Measurements from ENCODE around the gene CALD1.

Gene CALD1

GRCh38 chr7:134819401-134819800, 40.0 kb downstream of the CALD1 start:
- FAIRE-seq (no peak), DNase-seq (ENCODE audit: insufficient read length) (no peak)

DNA sequence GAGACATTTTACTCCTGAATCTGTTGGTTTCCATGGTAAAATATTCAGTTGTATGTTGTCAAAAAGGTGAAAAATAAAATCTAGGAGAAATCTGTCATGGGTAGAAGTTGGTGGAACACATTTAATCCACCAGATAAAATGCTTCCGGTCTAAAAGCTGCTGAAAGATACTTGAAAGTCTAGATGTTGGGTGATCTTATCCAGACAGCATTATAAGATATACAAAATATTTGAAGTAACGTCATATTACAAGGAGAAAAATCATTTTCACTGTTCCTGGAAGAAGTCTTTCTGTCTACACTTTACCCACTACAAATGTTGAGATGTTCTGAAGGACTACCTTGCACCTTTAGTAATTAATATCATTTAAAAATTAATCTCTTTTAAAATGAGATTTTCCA, 40.9 kb downstream of the CALD1 start:
- no peak for TF ChIP-seq POLR2AphosphoS5 (IDR thresholded peaks at IDR 0.05; ENCODE audit: low read depth, low read length)
- TF ChIP-seq POLR2A (IDR thresholded peaks at IDR 0.05; ENCODE audit: low read depth, low read length), result no peak
- no peak for TF ChIP-seq TAF1 (IDR thresholded peaks at IDR 0.05; ENCODE audit: borderline replicate concordance, low read depth, low read length)
- FAIRE-seq (no peak), DNase-seq (ENCODE audit: insufficient read length) (no peak)

More at GRCh38 chr7:134819401-134819800, 40.0 kb downstream of the CALD1 start:
- TF ChIP-seq TAF1 (IDR thresholded peaks at IDR 0.05; ENCODE audit: borderline replicate concordance, low read depth, low read length), result no peak
- TF ChIP-seq POLR2AphosphoS5 (IDR thresholded peaks at IDR 0.05; ENCODE audit: low read depth, low read length), result no peak
- TF ChIP-seq POLR2A (IDR thresholded peaks at IDR 0.05; ENCODE audit: low read depth, low read length), result no peak

DNA sequence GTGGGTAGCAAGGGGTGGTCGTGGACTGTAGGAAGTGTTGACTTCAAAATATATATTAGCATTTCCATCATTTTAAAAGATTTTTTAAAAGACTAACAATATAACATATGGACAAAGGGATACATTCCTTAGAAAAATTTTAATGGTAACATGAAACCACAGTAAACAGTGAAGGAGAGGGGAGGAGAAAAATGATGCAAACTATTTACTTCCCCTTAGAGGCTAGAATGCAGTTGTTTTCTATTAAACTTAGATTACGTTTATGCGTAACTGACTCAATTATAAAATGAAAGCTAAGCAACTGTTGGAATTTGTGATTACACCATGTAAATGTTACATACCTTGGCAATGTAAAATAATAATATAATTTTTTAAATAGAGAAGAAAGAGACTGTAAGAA, 41.3 kb downstream of the CALD1 start:
- DNase-seq (ENCODE audit: insufficient read length) (no peak), FAIRE-seq (no peak)
- no peak for TF ChIP-seq POLR2A (IDR thresholded peaks at IDR 0.05; ENCODE audit: low read depth, low read length)
- no peak for TF ChIP-seq TAF1 (IDR thresholded peaks at IDR 0.05; ENCODE audit: borderline replicate concordance, low read depth, low read length)
- no peak for TF ChIP-seq POLR2AphosphoS5 (IDR thresholded peaks at IDR 0.05; ENCODE audit: low read depth, low read length)

GRCh38 chr7:134823400-134823799, 44.0 kb downstream of the CALD1 start:
- no peak for FAIRE-seq

GRCh38 chr7:134825666-134826065, 46.2 kb downstream of the CALD1 start:
- FAIRE-seq (no peak), DNase-seq (ENCODE audit: insufficient read length) (no peak)
- TF ChIP-seq POLR2A (IDR thresholded peaks at IDR 0.05; ENCODE audit: low read depth, low read length), result no peak
- TF ChIP-seq POLR2AphosphoS5 (IDR thresholded peaks at IDR 0.05; ENCODE audit: low read depth, low read length), result no peak
- no peak for TF ChIP-seq TAF1 (IDR thresholded peaks at IDR 0.05; ENCODE audit: borderline replicate concordance, low read depth, low read length)

More at GRCh38 chr7:134823400-134823799, 44.0 kb downstream of the CALD1 start:
- DNase-seq (ENCODE audit: insufficient read length), result no peak
- TF ChIP-seq POLR2AphosphoS5 (IDR thresholded peaks at IDR 0.05; ENCODE audit: low read depth, low read length) (no peak), TAF1 (IDR thresholded peaks at IDR 0.05; ENCODE audit: borderline replicate concordance, low read depth, low read length) (no peak), POLR2A (IDR thresholded peaks at IDR 0.05; ENCODE audit: low read depth, low read length) (no peak)

DNA sequence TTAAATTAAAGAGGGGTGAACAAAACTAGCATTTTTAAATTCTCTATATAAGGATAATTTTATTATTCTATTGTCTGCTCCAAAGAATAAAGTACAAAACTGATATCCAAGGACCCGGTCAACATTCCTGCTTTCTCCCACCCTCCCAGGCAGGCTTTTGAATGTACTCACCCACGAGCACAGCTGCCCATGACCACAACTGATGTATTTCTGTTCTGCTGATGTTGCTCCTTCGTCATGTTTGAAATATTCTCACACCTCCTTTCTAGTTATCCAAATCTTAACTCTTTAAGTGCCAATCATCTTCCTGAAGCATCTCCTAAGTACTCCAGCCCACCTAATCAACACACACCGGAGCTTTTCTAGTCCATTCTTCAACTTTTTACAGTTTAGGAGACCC, 46.7 kb downstream of the CALD1 start:
- no peak for TF ChIP-seq TAF1 (IDR thresholded peaks at IDR 0.05; ENCODE audit: borderline replicate concordance, low read depth, low read length)
- TF ChIP-seq POLR2AphosphoS5 (IDR thresholded peaks at IDR 0.05; ENCODE audit: low read depth, low read length), result no peak
- TF ChIP-seq POLR2A (IDR thresholded peaks at IDR 0.05; ENCODE audit: low read depth, low read length), result no peak
- DNase-seq (ENCODE audit: insufficient read length), result no peak
- FAIRE-seq, result no peak

- no peak for DNase-seq (ENCODE audit: insufficient read length)
- FAIRE-seq, result no peak
- TF ChIP-seq POLR2A (IDR thresholded peaks at IDR 0.05; ENCODE audit: low read depth, low read length) (no peak), TAF1 (IDR thresholded peaks at IDR 0.05; ENCODE audit: borderline replicate concordance, low read depth, low read length) (no peak), POLR2AphosphoS5 (IDR thresholded peaks at IDR 0.05; ENCODE audit: low read depth, low read length) (no peak)
Observed at GRCh38 chr7:134827436-134827835, 48.0 kb downstream of the CALD1 start.

DNA sequence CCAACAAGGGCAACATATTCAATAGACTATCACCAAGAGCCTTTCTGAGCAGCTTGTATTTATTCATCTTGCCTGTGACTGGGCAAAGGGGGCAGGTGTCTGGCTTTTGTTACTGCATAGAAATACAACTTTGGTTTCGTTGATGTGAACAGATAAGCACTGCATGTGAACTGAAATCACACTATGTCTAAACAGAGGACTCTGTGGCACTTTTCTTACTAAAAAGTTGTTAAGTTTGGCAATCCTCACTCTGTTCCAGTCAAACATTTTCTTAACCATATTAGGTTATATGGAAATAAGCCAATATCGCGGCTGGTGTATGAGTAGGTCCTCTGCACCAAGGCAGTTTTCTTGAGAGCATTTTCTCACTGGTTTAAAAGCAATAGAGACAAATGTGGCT, 48.5 kb downstream of the CALD1 start:
- TF ChIP-seq TAF1 (IDR thresholded peaks at IDR 0.05; ENCODE audit: borderline replicate concordance, low read depth, low read length), result no peak
- TF ChIP-seq POLR2A (IDR thresholded peaks at IDR 0.05; ENCODE audit: low read depth, low read length), result no peak
- no peak for DNase-seq (ENCODE audit: insufficient read length)
- FAIRE-seq, result no peak

DNA sequence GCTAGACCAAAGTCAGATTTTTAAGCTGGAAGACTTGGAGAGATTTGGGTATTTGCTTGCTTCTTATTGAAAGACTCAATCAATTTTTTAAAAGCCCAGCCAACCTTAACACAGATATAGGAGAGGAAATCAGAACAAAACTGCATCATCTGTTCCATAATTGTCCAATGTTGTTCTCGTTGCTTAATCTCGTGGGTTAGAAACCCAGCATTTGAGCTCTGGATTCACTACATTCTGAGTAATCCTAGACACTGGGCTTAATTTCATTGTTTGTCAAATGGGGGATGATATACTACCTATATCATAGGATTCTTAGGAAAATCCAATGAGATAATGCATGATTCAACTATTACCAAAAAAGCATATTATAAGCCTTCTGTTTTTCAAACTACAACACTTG, 48.9 kb downstream of the CALD1 start:
- FAIRE-seq, result no peak
- no peak for TF ChIP-seq POLR2AphosphoS5 (IDR thresholded peaks at IDR 0.05; ENCODE audit: low read depth, low read length)
- TF ChIP-seq TAF1 (IDR thresholded peaks at IDR 0.05; ENCODE audit: borderline replicate concordance, low read depth, low read length), result no peak
- no peak for TF ChIP-seq POLR2A (IDR thresholded peaks at IDR 0.05; ENCODE audit: low read depth, low read length)
- DNase-seq (ENCODE audit: insufficient read length), result no peak

- no peak for DNase-seq (ENCODE audit: insufficient read length)
- no peak for FAIRE-seq
- TF ChIP-seq POLR2A (IDR thresholded peaks at IDR 0.05; ENCODE audit: low read depth, low read length) (no peak), TAF1 (IDR thresholded peaks at IDR 0.05; ENCODE audit: borderline replicate concordance, low read depth, low read length) (no peak), POLR2AphosphoS5 (IDR thresholded peaks at IDR 0.05; ENCODE audit: low read depth, low read length) (no peak)
Observed at GRCh38 chr7:134829380-134829986, 50.0 kb downstream of the CALD1 start.

GRCh38 chr7:134831862-134832261, 52.4 kb downstream of the CALD1 start:
- FAIRE-seq (no peak), DNase-seq (ENCODE audit: insufficient read length) (no peak)
- TF ChIP-seq POLR2AphosphoS5 (IDR thresholded peaks at IDR 0.05; ENCODE audit: low read depth, low read length), result no peak
- no peak for TF ChIP-seq POLR2A (IDR thresholded peaks at IDR 0.05; ENCODE audit: low read depth, low read length)
- no peak for TF ChIP-seq TAF1 (IDR thresholded peaks at IDR 0.05; ENCODE audit: borderline replicate concordance, low read depth, low read length)

GRCh38 chr7:134832367-134832766, 52.9 kb downstream of the CALD1 start:
- TF ChIP-seq TAF1 (IDR thresholded peaks at IDR 0.05; ENCODE audit: borderline replicate concordance, low read depth, low read length), result no peak
- no peak for TF ChIP-seq POLR2A (IDR thresholded peaks at IDR 0.05; ENCODE audit: low read depth, low read length)
- TF ChIP-seq POLR2AphosphoS5 (IDR thresholded peaks at IDR 0.05; ENCODE audit: low read depth, low read length), result no peak
- no peak for DNase-seq (ENCODE audit: insufficient read length)
- FAIRE-seq, result no peak
